Measurements from ENCODE around the gene ST13. TPM values are rescaled to one million over a fixed set of nuclear protein-coding genes. Genes with fewer than 3 reads are reported as not detected.

The ST13 gene
- total and polyA plus RNA-seq, 9 of the 15 experiments (the other 6 are each of a cell fraction or from before 2014, with no cell fraction given): 53.6 to 311 (median 195) TPM

- TF ChIP-seq ZNF444 (CRISPR knock-in tag; IDR thresholded peaks at IDR 0.05): no peak
- no peak for TF ChIP-seq RHOXF2B (CRISPR knock-in tag; conservative IDR thresholded peaks at IDR 0.05)
- TF ChIP-seq CREB3 (tag; conservative IDR thresholded peaks at IDR 0.05; ENCODE audit: low read depth): no peak
- TF ChIP-seq ASH1L (IDR thresholded peaks at IDR 0.05; ENCODE audit: borderline replicate concordance, low read depth, partially characterized antibody): no peak
- peak; percentile 94 for TF ChIP-seq TFE3 (CRISPR knock-in tag; IDR thresholded peaks at IDR 0.05)
- TF ChIP-seq TARDBP (IDR thresholded peaks at IDR 0.05): no peak
- no peak for TF ChIP-seq ZNF75A (CRISPR knock-in tag; IDR thresholded peaks at IDR 0.05)
- peak; percentile 62 for TF ChIP-seq TAF1 (IDR thresholded peaks at IDR 0.05; ENCODE audit: control insufficient read depth, extremely low read depth, insufficient read depth, low read length, severe bottlenecking)
- TF ChIP-seq ZNF511 (CRISPR knock-in tag; IDR thresholded peaks at IDR 0.05): peak; percentile 58
- TF ChIP-seq MCM2 (IDR thresholded peaks at IDR 0.05; ENCODE audit: low read depth): no peak
- peak; percentile 88 for TF ChIP-seq USF1 (CRISPR knock-in tag; IDR thresholded peaks at IDR 0.05)
- TF ChIP-seq PYGO2 (tag; IDR thresholded peaks at IDR 0.05): no peak
- TF ChIP-seq BRD9 (IDR thresholded peaks at IDR 0.05; ENCODE audit: low read depth, partially characterized antibody): no peak
- TF ChIP-seq SNAPC5 (CRISPR knock-in tag; IDR thresholded peaks at IDR 0.05): no peak
- TF ChIP-seq CREM (IDR thresholded peaks at IDR 0.05; ENCODE audit: low read depth): peak; percentile 97
- TF ChIP-seq MBD1 (CRISPR knock-in tag; IDR thresholded peaks at IDR 0.05): no peak
- TF ChIP-seq ARID4B (CRISPR knock-in tag; IDR thresholded peaks at IDR 0.05): peak; percentile 48
Observed at GRCh38 chr22:40856513-40857308, at the start of gene ST13, which contains the start of gene XPNPEP3 (continued).

Measured in K562 (cell line).